Stimulated activated CD8-positive, alpha-beta memory T cell treated with anti-CD3 and anti-CD28 coated beads, Interleukin-7, amount 100 ng/mL, for 1 hour (primary cell): ENCODE results near the gene IL33.

Experiments used
- DNase-seq, 2 donors: peaks; one replicate each; pipeline ENCODE4 v3.0.0-alpha.2; 2020; ENCODE audit warnings: low read depth in 2 of 2

Gene IL33

DNA sequence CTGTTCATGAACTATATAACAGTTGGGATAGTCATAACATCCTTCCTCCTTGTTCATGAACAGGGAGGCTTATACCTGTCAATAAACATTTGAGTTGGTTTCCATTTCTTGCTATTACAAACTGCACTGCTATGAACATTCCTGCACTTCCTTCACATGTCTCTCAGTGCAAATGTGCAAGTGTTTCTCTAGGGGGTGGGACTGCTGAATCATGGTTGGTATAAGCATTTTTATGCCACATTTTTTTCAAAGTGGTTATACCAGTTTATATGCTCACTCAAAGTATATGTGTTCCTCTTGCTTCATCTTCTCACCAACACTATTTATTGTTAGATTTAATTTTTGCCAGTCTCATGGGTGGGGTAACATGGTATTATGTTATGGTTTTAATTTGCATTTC is 86.8 kb downstream of the IL33 start:
- no peak for DNase-seq

DNA sequence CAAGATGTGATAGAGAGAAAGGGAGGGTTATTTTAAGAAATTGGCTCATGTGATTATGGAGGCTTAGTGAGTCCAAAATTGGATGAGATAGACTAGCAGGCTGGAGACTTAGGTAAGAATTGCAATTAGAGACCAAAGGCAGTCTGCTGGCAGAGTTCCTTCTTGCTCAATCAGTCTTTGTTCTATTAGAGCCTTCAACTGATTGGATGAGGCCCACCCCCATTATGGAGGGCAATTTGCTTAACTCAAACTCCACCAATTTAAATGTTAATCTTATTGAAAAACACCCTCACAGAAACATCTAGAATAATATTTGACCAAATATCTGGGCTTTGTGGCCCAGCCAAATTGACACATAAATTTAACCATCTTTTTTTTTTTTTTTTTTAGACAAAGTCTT is 88.6 kb downstream of the IL33 start:
- DNase-seq: no peak

DNA sequence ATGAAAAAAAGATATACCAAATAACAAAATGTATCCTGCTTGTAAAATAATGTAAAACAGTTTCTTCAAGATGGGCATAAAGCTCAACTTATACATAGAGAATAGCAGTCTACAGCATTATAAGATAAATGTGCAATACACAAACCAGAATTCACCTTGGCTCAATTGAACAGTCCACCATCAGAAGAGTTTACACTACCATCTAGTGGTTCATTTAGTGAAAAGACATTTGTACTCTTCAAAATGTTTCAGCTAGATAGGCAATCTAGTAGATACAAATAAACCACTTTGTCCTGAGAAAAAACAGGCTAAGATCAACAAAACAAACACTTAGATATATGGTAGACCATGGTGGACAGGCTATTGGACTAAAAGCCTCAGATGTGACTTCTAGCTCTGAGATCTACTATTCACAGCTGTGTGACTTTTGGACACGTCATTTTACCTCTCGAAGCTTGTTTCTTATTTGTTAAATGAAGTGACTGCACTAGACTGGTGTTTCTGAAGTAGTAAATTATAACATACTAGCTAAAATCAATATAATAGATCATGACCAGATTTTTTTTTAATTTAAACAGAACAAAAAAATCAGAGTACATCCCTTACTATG is 90.5 kb downstream of the IL33 start:
- no peak for DNase-seq
